HG03108 (cell line): ENCODE measurements around the gene BANF1.
A peak's percentile ranks its signal among the peaks of the same experiment; 100 is the strongest.

ENCODE experiments used
- ATAC-seq: cut with Tn5 transposase; IDR thresholded peaks from one replicate; pipeline ENCODE4 v1.9.1; 2021; ENCODE audit warnings: moderate library complexity; ENCODE audit not compliant: unreplicated experiment

BANF1 gene

GRCh38 chr11:65977621-65978390, 24.5 kb upstream of the BANF1 start:
- ATAC-seq: no peak

DNA sequence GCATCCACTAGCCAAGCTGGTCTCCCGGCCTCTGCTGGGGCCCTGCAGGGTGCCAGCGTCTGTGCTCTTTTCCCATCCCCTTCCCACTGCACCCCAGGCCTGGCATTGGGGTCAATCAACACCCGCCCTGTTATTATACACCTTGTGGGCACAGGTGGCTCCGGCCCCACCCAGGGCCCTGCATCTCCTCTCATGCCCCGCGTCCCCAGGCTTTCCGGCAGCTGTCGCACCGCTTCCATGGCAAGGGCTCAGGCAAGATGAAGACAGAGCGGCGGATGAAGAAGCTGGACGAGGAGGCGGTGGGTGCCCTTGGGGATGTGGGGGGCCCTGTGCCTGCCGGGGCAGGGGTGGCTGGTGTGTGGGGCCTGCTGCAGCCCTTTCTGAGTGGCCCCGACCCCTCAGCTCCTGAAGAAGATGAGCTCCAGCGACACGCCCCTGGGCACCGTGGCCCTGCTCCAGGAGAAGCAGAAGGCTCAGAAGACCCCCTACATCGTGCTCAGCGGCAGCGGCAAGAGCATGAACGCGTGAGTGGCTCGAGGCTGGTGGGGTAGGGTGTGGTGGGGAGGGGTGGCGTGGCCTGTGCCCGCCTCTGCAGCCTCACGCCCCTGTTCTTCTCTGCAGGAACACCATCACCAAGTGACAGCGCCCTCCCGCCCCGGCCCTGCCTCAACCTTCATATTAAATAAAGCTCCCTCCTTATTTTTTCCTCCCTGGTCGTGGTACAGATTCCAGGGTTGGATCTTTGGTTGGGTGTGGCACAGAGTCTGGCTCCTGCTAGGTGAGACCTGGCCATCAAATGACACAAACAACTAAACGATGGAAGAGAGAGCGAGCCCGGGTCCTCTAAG, 23.7 kb upstream of the BANF1 start:
- no peak for ATAC-seq

DNA sequence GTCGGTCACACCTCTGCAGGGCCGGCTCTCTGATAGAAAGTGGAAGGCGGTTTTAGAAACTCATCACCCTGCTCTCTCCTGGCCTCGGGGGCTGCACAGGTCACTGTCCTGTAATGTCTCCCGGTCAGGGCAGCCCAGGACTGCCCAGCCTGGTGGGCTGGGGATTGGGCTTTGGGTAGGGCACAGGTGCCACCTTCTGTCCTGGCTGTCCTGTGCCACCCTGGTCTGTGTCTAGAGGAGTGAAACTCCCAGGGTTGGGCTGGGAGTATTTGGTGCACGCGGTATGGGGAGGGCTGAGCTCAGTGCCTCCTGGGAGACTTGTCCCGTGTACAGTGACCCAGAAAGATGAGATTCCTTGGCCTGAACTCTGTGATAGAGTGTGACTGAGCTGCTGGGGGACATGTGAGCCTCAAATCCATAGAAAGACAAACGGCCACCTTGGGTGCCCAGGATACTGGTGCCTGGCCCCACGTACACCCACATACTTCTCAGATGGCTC, 23.0 kb upstream of the BANF1 start:
- no peak for ATAC-seq

GRCh38 chr11:65981101-65981740, 21.1 kb upstream of the BANF1 start:
- ATAC-seq: no peak

GRCh38 chr11:65981972-65982823, 20.1 kb upstream of the BANF1 start:
- no peak for ATAC-seq

GRCh38 chr11:65982824-65983588, 19.3 kb upstream of the BANF1 start:
- ATAC-seq: no peak

GRCh38 chr11:65983589-65983987, 18.7 kb upstream of the BANF1 start:
- ATAC-seq: no peak

DNA sequence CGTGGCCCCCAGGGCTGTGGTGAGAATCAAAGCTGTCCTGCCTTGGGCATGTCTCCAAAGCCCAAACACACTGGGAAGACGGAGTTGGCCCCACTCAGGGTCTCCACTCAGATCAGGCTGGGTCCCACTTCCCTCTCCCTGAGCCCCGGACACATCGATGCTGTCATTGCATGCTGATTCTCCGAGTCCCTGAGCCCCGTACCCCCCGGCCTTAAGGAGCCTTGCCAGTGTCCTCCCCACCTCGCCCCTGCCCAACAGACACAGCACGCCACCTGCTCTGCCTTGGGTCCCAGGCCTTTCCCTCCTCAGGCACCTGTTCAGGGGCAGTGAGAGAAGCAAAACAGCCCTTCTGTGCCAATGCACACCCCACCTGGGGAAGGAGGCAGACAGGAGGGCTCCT, 15.0 kb upstream of the BANF1 start:
- no peak for ATAC-seq

- ATAC-seq: peak; percentile 94
These were observed 13.3 kb upstream of the BANF1 start for GRCh38 chr11:65988791-65989592.

DNA sequence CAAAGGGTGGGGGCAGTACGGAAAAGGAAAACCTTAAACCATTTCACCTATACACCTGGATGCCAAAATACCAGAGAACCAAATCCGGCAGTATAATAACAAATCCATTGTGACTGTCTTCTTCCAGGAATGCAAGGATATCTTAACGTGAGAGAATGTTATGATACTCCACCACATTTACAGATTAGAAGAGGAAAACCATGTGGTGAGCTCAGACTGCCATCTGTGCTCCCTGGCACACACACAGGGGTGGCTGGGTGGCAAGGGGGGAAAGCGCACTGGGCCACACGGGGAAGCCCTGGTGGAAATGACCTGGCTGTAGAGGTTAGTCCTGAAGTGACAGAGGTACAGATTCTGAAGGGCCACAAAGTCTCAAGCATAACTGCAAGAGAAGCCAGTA, 10.2 kb upstream of the BANF1 start:
- ATAC-seq: no peak

DNA sequence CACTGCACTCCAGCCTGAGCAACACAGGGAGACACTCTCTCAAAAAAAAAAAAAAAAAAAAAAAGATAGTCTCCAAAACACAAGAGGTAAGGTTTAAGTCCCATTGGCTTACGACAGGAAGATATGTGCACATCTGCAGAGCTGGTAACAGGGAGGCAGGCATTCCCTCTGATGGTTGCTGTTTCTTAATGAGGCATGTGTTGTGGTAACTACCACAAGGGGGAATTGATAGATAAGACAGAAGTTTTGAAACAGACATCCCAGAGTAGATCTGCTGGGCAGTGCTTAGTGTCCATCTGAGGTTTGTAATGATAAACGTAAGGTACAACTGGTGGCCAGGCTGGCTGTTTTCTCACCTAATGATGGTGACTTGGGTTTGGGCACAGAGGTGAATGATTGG, 5.0 kb upstream of the BANF1 start:
- ATAC-seq: no peak

- ATAC-seq: peak; percentile 31
These were observed 434 bp downstream of the BANF1 start for GRCh38 chr11:66002648-66003225.

DNA sequence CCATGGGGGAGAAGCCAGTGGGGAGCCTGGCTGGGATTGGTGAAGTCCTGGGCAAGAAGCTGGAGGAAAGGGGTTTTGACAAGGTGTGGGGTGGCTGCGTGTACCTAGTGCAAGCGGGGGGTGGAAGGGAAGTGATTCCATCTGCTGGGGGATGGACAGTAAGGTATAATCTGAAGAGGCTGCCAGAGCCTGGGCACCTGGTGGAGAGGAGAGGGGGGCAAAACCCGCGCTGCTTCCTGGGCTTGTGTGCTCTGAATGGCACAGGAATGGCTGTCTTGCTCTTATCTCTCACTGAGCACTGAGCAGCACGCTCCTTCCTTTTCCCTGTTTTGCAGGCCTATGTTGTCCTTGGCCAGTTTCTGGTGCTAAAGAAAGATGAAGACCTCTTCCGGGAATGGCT, 988 bp downstream of the BANF1 start:
- ATAC-seq: no peak

GRCh38 chr11:66004186-66004585, 1.9 kb downstream of the BANF1 start:
- no peak for ATAC-seq

- no peak for ATAC-seq
These were observed 4.0 kb downstream of the BANF1 start for GRCh38 chr11:66006134-66006890.

DNA sequence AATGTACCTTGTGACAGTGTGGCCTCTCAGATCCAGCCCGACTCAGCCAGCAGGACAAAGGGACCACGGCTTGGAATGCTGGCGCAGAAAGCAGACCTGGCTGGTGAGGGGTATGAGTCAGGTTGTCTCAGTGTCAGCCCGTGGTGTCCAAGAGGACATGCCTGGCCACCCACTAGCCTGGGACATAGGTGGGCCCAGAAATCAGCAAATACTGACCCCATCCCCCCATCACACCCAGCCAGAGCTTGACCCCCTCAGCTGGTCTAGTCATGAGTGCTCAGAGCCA, 4.5 kb downstream of the BANF1 start:
- no peak for ATAC-seq

DNA sequence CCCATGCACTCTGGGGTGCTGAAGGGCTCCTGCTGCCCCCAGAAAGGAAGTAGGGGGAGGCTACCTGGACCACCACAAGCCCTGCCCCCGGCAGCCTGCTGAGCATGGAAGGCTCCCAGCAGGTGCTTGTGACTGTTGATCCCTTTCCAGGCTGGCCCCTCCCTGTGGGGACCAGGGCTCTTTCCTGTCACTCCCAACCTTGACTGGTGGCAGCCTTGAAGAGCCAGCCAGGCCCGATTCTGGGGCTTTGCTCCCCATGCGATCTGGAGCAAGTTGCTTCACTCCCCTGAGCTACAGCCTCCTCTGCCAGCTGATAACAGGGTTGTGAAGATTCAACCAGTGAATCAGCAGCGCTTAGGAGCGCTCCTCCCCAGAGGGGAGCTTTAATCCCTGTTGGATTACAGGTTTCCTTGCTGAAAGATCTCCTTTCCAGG, 4.9 kb downstream of the BANF1 start:
- ATAC-seq: no peak

GRCh38 chr11:66008095-66008467, 5.8 kb downstream of the BANF1 start:
- ATAC-seq: no peak
